Central memory CD8-positive, alpha-beta T cell (primary cell): Measurements from ENCODE around the gene EIF2D.
"Not testable (repeated sequence)": the region's sequence is repeated elsewhere in the genome, so short reads cannot be mapped to it uniquely, and the experiment has no call there.

Experiments used
- ATAC-seq: fragments of 150-1000 bp; cut with Tn5 transposase; replicated peaks from 2 replicates; pipeline ENCODE4 v1.10.0; 2022; ENCODE audit warnings: mild to moderate bottlenecking, moderate FRiP score, moderate number of reproducible peaks; ENCODE audit not compliant: poor library complexity, severe bottlenecking; ENCODE audit errors: extremely low read depth
- DNase-seq, 2 donors: peaks; one replicate each; pipeline ENCODE4 v3.0.0; 2021; ENCODE audit warnings: low spot score in 2 of 2
- H3K27ac Mint-ChIP-seq: one replicate; pipeline ENCODE4 v1.8.0; 2022; ENCODE audit warnings: low read depth, mild to moderate bottlenecking, moderate library complexity, mixed read lengths
- H3K27me3 Mint-ChIP-seq: one replicate; pipeline ENCODE4 v1.8.0; 2022; ENCODE audit warnings: mixed read lengths
- H3K36me3 Mint-ChIP-seq: one replicate; pipeline ENCODE4 v1.8.0; 2022; ENCODE audit warnings: mild to moderate bottlenecking, moderate library complexity, mixed read lengths; ENCODE audit not compliant: insufficient read depth
- H3K4me1 Mint-ChIP-seq: one replicate; pipeline ENCODE4 v1.8.0; 2022; ENCODE audit warnings: mixed read lengths
- H3K4me3 Mint-ChIP-seq: one replicate; pipeline ENCODE4 v1.8.0; 2022; ENCODE audit warnings: mild to moderate bottlenecking, moderate library complexity, mixed read lengths
- H3K9me3 Mint-ChIP-seq: one replicate; pipeline ENCODE4 v1.8.0; 2022; ENCODE audit warnings: mixed read lengths

EIF2D gene

GRCh38 chr1:206631085-206631509 lies 18.8 kb upstream of the EIF2D start:
- Mint-ChIP-seq H3K4me1 (peaks cover 21% of the 10 kb centered on the region), H3K27ac (no peak overlapping the region), H3K36me3 (peaks cover 4% of the 10 kb centered on the region), H3K27me3 (peaks cover 34% of the 10 kb centered on the region), H3K4me3 (no peak overlapping the region), H3K9me3 (no peaks in the 10 kb centered on the region)
- ATAC-seq = no peak
- no peak for DNase-seq

- DNase-seq = no peak
- Mint-ChIP-seq H3K9me3 (no peaks in the 10 kb centered on the region), H3K4me3 (no peak overlapping the region), H3K27ac (no peak overlapping the region), H3K4me1 (peaks cover 5% of the 10 kb centered on the region), H3K27me3 (peaks cover 34% of the 10 kb centered on the region), H3K36me3 (no peaks in the 10 kb centered on the region)
- no peak for ATAC-seq
Observed at GRCh38 chr1:206628916-206629315, 16.7 kb upstream of the EIF2D start.

GRCh38 chr1:206626396-206626795 lies 14.1 kb upstream of the EIF2D start:
- not testable (repeated sequence) for H3K27ac Mint-ChIP-seq

GRCh38 chr1:206609229-206609991 lies 2.9 kb downstream of the EIF2D start:
- Mint-ChIP-seq H3K4me3 (no peak overlapping the region), H3K4me1 (peaks cover 17% of the 10 kb centered on the region), H3K9me3 (no peaks in the 10 kb centered on the region), H3K27me3 (no peaks in the 10 kb centered on the region), H3K36me3 (peaks cover 29% of the 10 kb centered on the region), H3K27ac (no peak overlapping the region)
- DNase-seq (no peak), ATAC-seq (no peak)

More at GRCh38 chr1:206626396-206626795, 14.1 kb upstream of the EIF2D start:
- H3K9me3 Mint-ChIP-seq, H3K4me3 Mint-ChIP-seq, H3K4me1 Mint-ChIP-seq, H3K36me3 Mint-ChIP-seq, ATAC-seq, DNase-seq: not testable (repeated sequence)
- H3K27me3 Mint-ChIP-seq = peaks cover 11% of the 10 kb centered on the region

GRCh38 chr1:206608108-206608698 lies 4.1 kb downstream of the EIF2D start:
- H3K27ac Mint-ChIP-seq = no peak overlapping the region
- H3K4me3 Mint-ChIP-seq = no peak overlapping the region
- ATAC-seq = no peak
- H3K9me3 Mint-ChIP-seq = no peaks in the 10 kb centered on the region
- peaks cover 39% of the 10 kb centered on the region for H3K36me3 Mint-ChIP-seq
- peak; percentile 35 to 42 for DNase-seq
- peaks cover 17% of the 10 kb centered on the region for H3K4me1 Mint-ChIP-seq
- H3K27me3 Mint-ChIP-seq = no peaks in the 10 kb centered on the region

- no peak for ATAC-seq
- peak overlapping the region; percentile 61 for H3K27ac Mint-ChIP-seq
Observed at GRCh38 chr1:206606867-206607266, 5.4 kb downstream of the EIF2D start.

GRCh38 chr1:206604861-206605260 lies 7.4 kb downstream of the EIF2D start:
- ATAC-seq (no peak), DNase-seq (no peak)
- Mint-ChIP-seq H3K27me3 (no peaks in the 10 kb centered on the region), H3K27ac (no peak overlapping the region), H3K4me3 (no peak overlapping the region), H3K36me3 (peaks cover 46% of the 10 kb centered on the region), H3K9me3 (no peaks in the 10 kb centered on the region), H3K4me1 (peaks cover 7% of the 10 kb centered on the region)

More at GRCh38 chr1:206606867-206607266, 5.4 kb downstream of the EIF2D start:
- no peak for DNase-seq
- Mint-ChIP-seq H3K9me3 (no peaks in the 10 kb centered on the region), H3K36me3 (peaks cover 46% of the 10 kb centered on the region), H3K4me1 (peaks cover 14% of the 10 kb centered on the region), H3K4me3 (no peak overlapping the region), H3K27me3 (no peaks in the 10 kb centered on the region)

- H3K4me1 Mint-ChIP-seq = no peaks in the 10 kb centered on the region
- no peaks in the 10 kb centered on the region for H3K9me3 Mint-ChIP-seq
- ATAC-seq = no peak
- no peak overlapping the region for H3K27ac Mint-ChIP-seq
- H3K36me3 Mint-ChIP-seq = peaks cover 53% of the 10 kb centered on the region
- DNase-seq = no peak
- no peaks in the 10 kb centered on the region for H3K27me3 Mint-ChIP-seq
- no peak overlapping the region for H3K4me3 Mint-ChIP-seq
Observed at GRCh38 chr1:206600527-206600926, 11.7 kb downstream of the EIF2D start.

- Mint-ChIP-seq H3K27ac (no peak overlapping the region), H3K27me3 (no peaks in the 10 kb centered on the region), H3K4me1 (peaks cover 21% of the 10 kb centered on the region), H3K9me3 (no peaks in the 10 kb centered on the region), H3K4me3 (no peak overlapping the region), H3K36me3 (peaks cover 55% of the 10 kb centered on the region)
- ATAC-seq (no peak), DNase-seq (no peak)
Observed at GRCh38 chr1:206596319-206596666, 16.0 kb downstream of the EIF2D start.

- Mint-ChIP-seq H3K27me3 (no peaks in the 10 kb centered on the region), H3K4me3 (no peak overlapping the region), H3K27ac (no peak overlapping the region), H3K4me1 (peaks cover 25% of the 10 kb centered on the region), H3K9me3 (no peaks in the 10 kb centered on the region), H3K36me3 (peaks cover 58% of the 10 kb centered on the region)
- ATAC-seq (no peak), DNase-seq (no peak)
Observed at GRCh38 chr1:206595581-206596318, 16.5 kb downstream of the EIF2D start.

GRCh38 chr1:206593351-206593925 lies 18.8 kb downstream of the EIF2D start:
- Mint-ChIP-seq H3K27ac (peak overlapping the region; percentile 88), H3K36me3 (peaks cover 61% of the 10 kb centered on the region)

GRCh38 chr1:206591696-206592095 lies 20.6 kb downstream of the EIF2D start:
- peak overlapping the region; percentile 88 for H3K27ac Mint-ChIP-seq
- H3K36me3 Mint-ChIP-seq = peaks cover 65% of the 10 kb centered on the region
- peaks cover 45% of the 10 kb centered on the region for H3K4me1 Mint-ChIP-seq
- no peaks in the 10 kb centered on the region for H3K9me3 Mint-ChIP-seq
- H3K4me3 Mint-ChIP-seq = no peak overlapping the region
- DNase-seq = no peak
- H3K27me3 Mint-ChIP-seq = no peaks in the 10 kb centered on the region
- ATAC-seq = no peak

More at GRCh38 chr1:206593351-206593925, 18.8 kb downstream of the EIF2D start:
- H3K4me3 Mint-ChIP-seq = no peak overlapping the region
- H3K27me3 Mint-ChIP-seq = no peaks in the 10 kb centered on the region
- DNase-seq (no peak), ATAC-seq (no peak)
- H3K4me1 Mint-ChIP-seq = peaks cover 45% of the 10 kb centered on the region
- H3K9me3 Mint-ChIP-seq = no peaks in the 10 kb centered on the region
